Myometrial cell (primary cell): ENCODE measurements around the gene ABCB4. TPM values are rescaled to one million over a fixed set of nuclear protein-coding genes. Genes with fewer than 3 reads are reported as not detected.

Source experiments
- total RNA-seq: library from RNA; depleted of rRNA; stranded (reverse); fragments of >200 nt; gene quantifications from 2 replicates; pipeline ENCODE4 v1.2.3, GENCODE V29; 2015

Gene ABCB4
- 0.29 TPM in 1 of 2 replicates, not detected in the other for total RNA-seq

DNA sequence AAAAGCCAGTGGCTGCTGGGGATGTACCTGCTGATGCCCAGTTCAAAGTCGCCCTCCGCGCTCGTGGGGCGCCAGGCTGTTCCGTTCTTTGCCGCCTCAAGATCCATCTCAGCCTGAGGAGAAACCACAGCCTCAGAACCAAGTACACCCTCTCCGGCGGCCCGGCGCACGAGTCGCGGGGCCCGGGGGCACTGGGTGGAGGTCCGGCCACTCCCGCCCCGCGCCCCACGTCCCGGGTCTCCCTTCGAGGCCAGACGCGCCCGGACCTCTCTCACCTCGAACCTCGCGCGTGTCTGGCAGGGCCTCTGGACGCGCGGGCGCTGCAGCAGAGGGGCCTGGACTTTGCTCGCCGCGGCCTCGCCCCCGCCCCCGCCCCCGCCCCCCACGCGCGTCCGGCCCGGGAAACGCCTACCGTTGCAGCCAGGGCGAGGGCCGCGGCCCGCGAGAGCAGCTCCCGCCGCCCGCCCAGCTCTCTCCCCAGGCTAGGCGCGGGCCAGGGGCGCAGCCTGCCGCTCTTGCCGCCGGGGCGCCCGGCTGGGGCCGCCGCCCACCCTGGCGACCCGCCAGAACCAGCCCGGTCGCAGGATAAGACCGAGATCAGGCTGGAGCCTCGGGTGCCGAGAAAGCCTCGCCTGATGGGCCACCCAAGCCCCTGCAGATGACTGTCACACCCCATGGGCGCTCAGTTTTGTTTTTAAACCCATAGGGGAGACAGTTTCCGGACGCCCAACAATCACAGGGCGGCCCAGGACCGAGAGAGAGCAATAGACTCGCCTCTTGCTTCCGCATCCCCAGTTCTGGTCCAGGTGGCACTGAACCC is at the start of gene ABCB4:
TSS of gene ABCB4 (minus strand) at position 322 of the 820 bp plus-strand sequence. CDS start at position 107, 215 bp downstream.

Other genes with a start within 250 kb of the ABCB4 start
- gene CROT, start 130.0 kb downstream of the ABCB4 start, total RNA-seq: 10.5 and 17.3 TPM in 2 replicates
- gene ABCB1, start 125.2 kb upstream of the ABCB4 start, total RNA-seq: 0.18 TPM in 1 of 2 replicates, not detected in the other
- gene RUNDC3B, start 152.7 kb upstream of the ABCB4 start, total RNA-seq: under 0.01 and 0.71 TPM in 2 replicates